Tibial nerve (tissue), 4 donors: ENCODE results near the gene SLC1A3.

Source experiments
- CTCF ChIP-seq, 5 experiments: fragments of 200-600 bp in 3 of 5; fragments of 450-650 bp in 2 of 5; sonication (generic) in 3 of 5; IDR thresholded peaks; one replicate each; pipeline ENCODE4 v1.5.1; 2016 to 2019; ENCODE audit warnings: antibody characterized with exemption in 5 of 5, mild to moderate bottlenecking in 3 of 5, moderate library complexity in 2 of 5
- EP300 ChIP-seq, 2 donors: sonication (generic); formaldehyde crosslinking; IDR thresholded peaks; one replicate each; pipeline ENCODE4 v1.6.1; 2017; ENCODE audit warnings: antibody characterized with exemption in 2 of 2, mild to moderate bottlenecking in 1 of 2
- POLR2A ChIP-seq, 2 donors: fragments of 450-650 bp; IDR thresholded peaks; one replicate each; pipeline ENCODE4 v1.6.1; 2017; ENCODE audit warnings: antibody characterized with exemption in 2 of 2, mild to moderate bottlenecking in 2 of 2, moderate library complexity in 2 of 2

- no peak for TF ChIP-seq POLR2A (IDR thresholded peaks at IDR 0.05)
- TF ChIP-seq CTCF (IDR thresholded peaks at IDR 0.05): no peak
- no peak for TF ChIP-seq EP300 (IDR thresholded peaks at IDR 0.05)
Measured at GRCh38 chr5:36665628-36666027, 59.2 kb downstream of the SLC1A3 start.
